A673 (cell line): ENCODE results near the gene EBLN2.

Source experiments
- CTCF ChIP-seq: fragments of 300-800, 200-600 bp; sonication (generic); conservative IDR thresholded peaks from 2 replicates; pipeline ENCODE4 v1.5.1; 2017; ENCODE audit warnings: low read depth, mild to moderate bottlenecking, antibody characterized with exemption, low read length, moderate library complexity, mixed read lengths
- EZH2 ChIP-seq: fragments of 200-600 bp; sonication (generic); IDR thresholded peaks from 2 replicates; pipeline ENCODE4 v1.6.1; 2017; ENCODE audit warnings: borderline replicate concordance, low read depth, mild to moderate bottlenecking, mixed read lengths, antibody characterized with exemption, low read length; ENCODE audit not compliant: poor library complexity, severe bottlenecking

DNA sequence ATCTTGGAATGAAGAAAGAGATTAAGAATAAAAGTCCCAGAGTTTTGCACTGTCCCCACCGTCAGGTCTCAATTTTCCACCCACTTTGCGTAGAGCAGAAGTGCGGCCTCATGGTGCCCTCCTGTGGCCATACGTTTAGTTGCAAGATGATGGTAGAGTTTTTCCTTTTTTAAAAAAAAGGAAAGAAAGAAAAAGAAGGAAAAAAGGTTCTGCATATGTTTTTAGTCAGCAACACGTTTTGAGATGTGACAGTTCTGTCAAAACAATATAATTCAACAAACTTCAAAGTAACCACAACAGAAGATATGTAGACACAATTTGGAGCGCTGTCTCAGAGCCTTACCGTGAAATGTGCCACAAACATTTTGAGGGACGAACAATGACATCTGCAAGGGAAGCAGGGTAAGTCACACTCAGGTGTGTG is 24.6 kb downstream of the EBLN2 start:
- peak; percentile 64 for TF ChIP-seq CTCF
- TF ChIP-seq EZH2 = no peak
